GM08714 (cell line): Measurements from ENCODE around the gene IGF2.

Source experiments
- H3K4me3 ChIP-seq: fragments of 200-500 bp; sonication (Bioruptor generic); 2 replicates; pipeline ENCODE4 v1.5.1; 2014; ENCODE audit warnings: mild to moderate bottlenecking, low read length, inconsistent platforms
- ZNF274 ChIP-seq: IDR thresholded peaks from 2 replicates; pipeline ENCODE4 v1.6.1; 2012; ENCODE audit warnings: mild to moderate bottlenecking, low read depth, low read length

IGF2 gene

DNA sequence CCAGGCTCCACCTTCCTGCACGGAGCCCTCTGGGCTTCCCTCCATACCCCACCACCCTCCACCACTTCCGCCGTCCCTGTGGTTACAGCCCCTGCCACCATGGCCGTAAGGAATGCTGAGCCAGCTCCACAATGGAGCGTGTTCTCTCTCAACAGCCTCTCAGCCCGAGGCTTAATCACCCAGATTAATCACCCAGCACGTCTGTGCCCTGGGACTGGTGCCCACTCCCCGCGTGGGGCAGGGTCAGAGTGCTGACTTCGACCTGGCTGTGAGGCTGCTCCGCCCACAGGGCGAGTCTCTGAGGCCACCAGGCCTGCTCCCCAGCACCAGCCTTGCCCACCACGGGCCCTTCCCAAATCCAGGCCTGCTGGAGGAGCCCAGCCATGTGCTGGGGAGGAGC lies 36.5 kb upstream of the IGF2 start:
- no peak for TF ChIP-seq ZNF274
- no peak overlapping the region for H3K4me3 ChIP-seq

- no peak overlapping the region for H3K4me3 ChIP-seq
- TF ChIP-seq ZNF274, result no peak
Observed at GRCh38 chr11:2174361-2174760, 35.2 kb upstream of the IGF2 start.

GRCh38 chr11:2173761-2174160 lies 34.6 kb upstream of the IGF2 start:
- H3K4me3 ChIP-seq, result no peak overlapping the region
- no peak for TF ChIP-seq ZNF274

GRCh38 chr11:2173150-2173693 lies 34.0 kb upstream of the IGF2 start:
- no peak overlapping the region for H3K4me3 ChIP-seq
- no peak for TF ChIP-seq ZNF274

DNA sequence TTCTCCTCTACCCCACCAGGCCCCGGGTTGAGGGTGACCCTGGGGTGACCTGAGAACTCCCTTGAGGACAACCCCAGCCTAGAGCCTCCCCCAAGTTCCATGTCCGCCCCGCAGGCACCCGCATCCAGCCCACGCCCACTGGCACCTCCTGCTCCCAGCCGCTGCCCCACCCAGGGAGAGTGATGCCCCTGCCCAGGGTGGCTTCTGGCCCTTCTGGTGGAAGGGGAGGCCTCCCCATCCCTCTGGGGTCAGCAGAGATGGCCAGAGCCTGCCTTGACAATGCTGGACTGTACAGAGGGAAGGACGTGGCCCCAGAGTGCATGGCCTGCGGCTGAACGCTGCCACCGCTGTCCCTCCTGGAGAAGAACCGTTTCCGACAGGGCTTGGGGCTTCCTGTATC lies 33.5 kb upstream of the IGF2 start:
- no peak overlapping the region for H3K4me3 ChIP-seq
- TF ChIP-seq ZNF274, result no peak

GRCh38 chr11:2171591-2172003 lies 32.4 kb upstream of the IGF2 start, which contains the start of gene TH:
Gene TH, minus strand, starts transcription at chr11:2171815. Its CDS starts 29 bp downstream, at chr11:2171786.
- TF ChIP-seq ZNF274, result no peak
- no peak within 1 kb of the TSS for H3K4me3 ChIP-seq

DNA sequence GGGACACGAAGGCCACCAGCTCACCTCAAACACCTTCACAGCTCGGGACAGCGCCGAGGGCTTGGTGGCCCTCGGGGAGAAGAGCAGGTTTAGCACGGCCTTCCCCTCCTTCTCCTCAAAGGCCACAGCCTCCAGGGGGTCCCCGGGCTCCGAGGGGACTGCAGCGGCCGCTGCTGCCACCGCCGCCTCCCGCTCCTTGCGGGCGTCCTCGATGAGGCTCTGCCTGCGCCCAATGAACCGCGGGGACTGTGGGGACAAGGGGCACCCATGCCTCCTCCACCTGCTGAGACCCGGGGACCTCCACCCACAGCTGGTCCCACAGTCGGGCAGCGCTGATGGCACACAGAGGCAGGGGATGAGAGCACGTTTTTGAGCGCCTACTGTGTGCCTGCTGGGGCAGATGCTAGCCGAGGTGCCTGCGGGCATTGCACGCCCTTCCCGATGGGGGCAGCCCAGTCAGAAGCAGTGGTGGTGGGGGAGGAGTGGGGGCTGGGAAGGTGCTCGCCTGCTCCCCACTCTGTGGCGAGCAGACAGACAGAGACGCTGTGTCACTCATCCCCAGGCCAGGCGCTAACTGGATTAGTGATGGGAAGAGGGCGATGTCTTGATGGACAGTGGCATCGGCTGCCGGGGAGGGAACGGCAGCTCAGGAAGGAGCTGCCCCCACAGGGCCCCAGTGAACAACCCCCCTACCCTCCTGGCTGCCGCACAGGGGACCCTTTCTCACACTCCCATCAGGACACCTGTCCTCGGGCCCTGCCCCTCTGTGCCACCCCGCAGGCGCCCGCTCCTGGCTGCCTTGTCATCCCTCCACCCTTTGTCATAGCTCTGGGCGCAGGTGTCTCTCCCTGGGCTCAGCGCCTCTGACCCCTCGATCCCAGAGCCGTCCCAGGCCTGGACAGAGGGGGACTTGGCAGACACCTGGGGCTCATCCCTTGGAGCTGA lies 30.7 kb upstream of the IGF2 start:
- no peak for TF ChIP-seq ZNF274
- no peak overlapping the region for H3K4me3 ChIP-seq

DNA sequence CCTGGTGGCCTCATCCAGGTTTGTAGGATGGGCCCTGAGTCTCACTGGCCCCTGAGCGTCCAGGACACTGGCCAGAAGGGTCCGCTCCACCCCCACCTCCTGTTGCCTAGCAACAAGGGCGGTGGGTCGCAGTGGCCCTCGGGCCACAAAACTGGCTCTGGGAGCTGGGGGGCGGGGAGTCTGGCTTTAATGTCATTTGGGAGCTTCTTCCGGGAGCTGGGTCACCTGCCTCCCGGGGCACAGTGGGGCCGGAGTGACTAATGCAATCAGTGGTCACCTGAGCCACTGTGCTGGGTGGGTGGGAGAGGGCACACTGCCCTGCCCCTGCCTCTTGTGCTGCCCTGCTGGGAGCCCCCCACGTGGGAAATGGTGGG lies 29.8 kb upstream of the IGF2 start:
- TF ChIP-seq ZNF274, result no peak
- no peak overlapping the region for H3K4me3 ChIP-seq

DNA sequence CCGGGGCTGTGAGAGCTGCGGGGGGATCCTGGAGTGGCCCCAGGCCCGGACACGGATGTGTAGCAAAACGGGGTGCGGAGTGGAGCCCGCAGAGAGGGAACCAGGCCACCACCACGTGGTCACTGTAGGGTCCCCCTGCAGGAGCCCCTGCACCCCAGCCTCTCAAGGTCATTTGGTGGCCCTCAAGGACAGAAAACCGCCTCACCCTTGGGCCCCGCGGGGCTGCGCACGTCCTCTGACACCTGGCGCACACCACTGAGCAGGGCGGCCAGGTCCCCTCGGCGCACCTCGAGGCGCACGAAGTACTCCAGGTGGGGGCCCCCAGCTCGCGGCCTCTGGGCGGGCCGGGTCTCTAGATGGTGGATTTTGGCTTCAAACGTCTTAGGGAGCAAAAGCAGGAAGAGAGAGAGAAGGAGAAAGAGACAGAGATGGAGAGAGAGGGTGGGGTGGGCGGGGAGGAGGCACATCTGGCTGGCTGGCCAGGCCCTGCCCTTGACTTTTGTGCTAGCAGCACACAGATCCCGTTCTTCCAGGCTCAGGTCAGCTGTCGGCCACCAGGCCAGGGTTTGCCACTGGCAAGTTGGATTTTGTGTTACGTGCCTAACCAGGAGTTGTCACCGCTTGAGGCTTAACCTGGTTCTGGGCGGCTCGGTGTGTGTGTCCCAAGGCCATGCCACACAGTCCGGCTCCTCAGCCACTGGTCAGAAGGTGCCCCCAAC lies 29.3 kb upstream of the IGF2 start:
- TF ChIP-seq ZNF274, result no peak
- no peak overlapping the region for H3K4me3 ChIP-seq

- no peak overlapping the region for H3K4me3 ChIP-seq
Observed at GRCh38 chr11:2167141-2168045, 28.2 kb upstream of the IGF2 start.

GRCh38 chr11:2166091-2166851 lies 27.1 kb upstream of the IGF2 start:
- TF ChIP-seq ZNF274, result no peak
- H3K4me3 ChIP-seq, result no peak overlapping the region

More at GRCh38 chr11:2167141-2168045, 28.2 kb upstream of the IGF2 start:
- no peak for TF ChIP-seq ZNF274

DNA sequence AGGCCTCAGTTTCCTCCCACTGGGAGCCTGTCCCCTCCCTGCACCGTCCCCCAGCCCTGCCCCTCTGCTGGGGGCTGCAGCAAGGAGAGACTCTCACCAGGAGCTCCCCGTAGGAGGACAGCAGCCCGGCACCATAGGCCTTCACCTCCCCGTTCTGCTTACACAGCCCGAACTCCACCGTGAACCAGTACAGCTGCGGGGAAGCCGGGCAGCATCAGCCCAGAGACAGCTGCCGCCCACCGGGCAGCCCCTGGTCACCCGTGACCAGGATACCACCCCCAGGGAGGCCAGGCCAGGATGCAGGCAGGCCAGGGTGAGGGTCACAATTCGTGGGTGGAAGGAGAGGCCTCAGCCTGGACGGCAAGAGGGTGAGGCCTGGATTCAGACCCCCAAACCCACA lies 26.4 kb upstream of the IGF2 start:
- TF ChIP-seq ZNF274, result no peak
- no peak overlapping the region for H3K4me3 ChIP-seq
